Measurements from ENCODE around the gene CIB1.

The CIB1 gene

DNA sequence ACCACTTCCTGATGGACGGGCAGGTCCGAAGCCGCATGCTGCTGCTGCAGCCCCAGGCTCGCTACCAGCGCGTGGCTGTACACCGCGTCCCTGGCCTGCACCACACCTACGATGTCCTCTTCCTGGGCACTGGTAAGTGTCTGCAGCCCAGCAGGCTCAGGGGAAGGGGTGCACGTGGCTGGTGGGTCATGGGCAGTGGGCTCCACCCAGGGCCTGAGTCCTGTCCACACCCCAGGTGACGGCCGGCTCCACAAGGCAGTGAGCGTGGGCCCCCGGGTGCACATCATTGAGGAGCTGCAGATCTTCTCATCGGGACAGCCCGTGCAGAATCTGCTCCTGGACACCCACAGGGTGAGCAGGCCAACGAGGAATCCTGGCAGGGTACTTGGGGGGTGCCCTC lies 8.7 kb downstream of the CIB1 start:
- Histone ChIP-seq H3K4me1 (ENCODE audit: control insufficient read depth, insufficient read depth, low read length) (peaks cover 15% of the 10 kb centered on the region), H3K4me3 (ENCODE audit: low read length) (no peak overlapping the region), H3K9ac (ENCODE audit: low read length) (no peak overlapping the region), H3K9me3 (ENCODE audit: control insufficient read depth, low read length) (no peaks in the 10 kb centered on the region), H3K27me3 (replicated peaks; ENCODE audit: control insufficient read depth, insufficient read depth, low read length) (no peaks in the 10 kb centered on the region), H3K36me3 (ENCODE audit: control insufficient read depth, insufficient read depth, low read length, severe bottlenecking) (peaks cover 56% of the 10 kb centered on the region)
- no peak for DNase-seq (ENCODE audit: low read depth)

DNA sequence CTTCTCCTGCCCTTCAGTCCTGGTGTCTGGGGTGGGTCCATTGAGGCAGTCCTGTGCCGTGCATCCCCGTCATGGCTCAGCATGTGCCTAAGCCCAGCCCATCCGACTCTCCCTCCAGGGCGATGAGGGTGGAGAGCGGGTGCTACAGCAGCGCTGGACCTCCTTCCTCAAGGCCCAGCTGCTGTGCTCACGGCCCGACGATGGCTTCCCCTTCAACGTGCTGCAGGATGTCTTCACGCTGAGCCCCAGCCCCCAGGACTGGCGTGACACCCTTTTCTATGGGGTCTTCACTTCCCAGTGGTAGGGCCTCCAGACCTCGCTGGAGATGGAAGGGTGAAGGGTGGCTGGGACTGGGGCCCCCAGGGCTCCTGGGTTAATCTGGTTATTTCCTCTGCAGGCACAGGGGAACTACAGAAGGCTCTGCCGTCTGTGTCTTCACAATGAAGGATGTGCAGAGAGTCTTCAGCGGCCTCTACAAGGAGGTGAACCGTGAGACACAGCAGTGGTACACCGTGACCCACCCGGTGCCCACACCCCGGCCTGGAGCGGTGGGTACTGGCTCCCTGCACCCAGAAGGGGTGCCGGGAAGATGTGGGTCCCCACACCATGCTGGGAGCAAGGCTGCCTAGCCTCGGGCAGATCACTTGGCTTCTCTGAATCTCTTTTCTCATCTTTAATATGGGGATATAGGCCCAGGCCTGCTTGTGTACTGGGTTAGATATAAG lies 10.1 kb downstream of the CIB1 start:
- Histone ChIP-seq H3K27me3 (replicated peaks; ENCODE audit: control insufficient read depth, insufficient read depth, low read length) (no peaks in the 10 kb centered on the region), H3K4me1 (ENCODE audit: control insufficient read depth, insufficient read depth, low read length) (peaks cover 11% of the 10 kb centered on the region), H3K9me3 (ENCODE audit: control insufficient read depth, low read length) (no peaks in the 10 kb centered on the region), H3K4me3 (ENCODE audit: low read length) (no peak overlapping the region), H3K36me3 (ENCODE audit: control insufficient read depth, insufficient read depth, low read length, severe bottlenecking) (peaks cover 42% of the 10 kb centered on the region), H3K9ac (ENCODE audit: low read length) (no peak overlapping the region)
- DNase-seq (ENCODE audit: low read depth): no peak

DNA sequence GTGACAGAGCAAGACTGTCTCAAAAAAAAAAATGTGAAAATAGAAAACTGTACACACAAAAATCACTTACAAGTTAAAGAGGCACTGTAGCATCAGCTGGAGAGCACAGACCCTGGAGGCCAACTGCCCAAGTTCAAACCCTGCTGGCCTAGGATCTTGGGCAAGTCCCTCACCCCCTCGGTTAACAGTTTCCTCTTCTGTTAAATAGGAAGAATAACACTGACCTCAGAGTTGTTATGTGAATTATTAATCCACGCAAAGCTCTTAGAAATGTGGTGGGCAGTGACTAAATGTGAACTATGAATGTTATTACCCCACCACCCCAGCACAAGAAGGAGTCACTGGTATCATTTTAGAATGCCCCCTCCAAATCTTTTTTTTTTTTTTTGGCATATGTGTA lies 11.2 kb downstream of the CIB1 start:
- H3K27me3 ChIP-seq (replicated peaks; ENCODE audit: control insufficient read depth, insufficient read depth, low read length): no peaks in the 10 kb centered on the region
- H3K9me3 ChIP-seq (ENCODE audit: control insufficient read depth, low read length): no peaks in the 10 kb centered on the region
- peaks cover 38% of the 10 kb centered on the region for H3K36me3 ChIP-seq (ENCODE audit: control insufficient read depth, insufficient read depth, low read length, severe bottlenecking)
- DNase-seq (ENCODE audit: low read depth): no peak
- peaks cover 11% of the 10 kb centered on the region for H3K4me1 ChIP-seq (ENCODE audit: control insufficient read depth, insufficient read depth, low read length)
- no peak overlapping the region for H3K9ac ChIP-seq (ENCODE audit: low read length)
- no peak overlapping the region for H3K4me3 ChIP-seq (ENCODE audit: low read length)

GRCh38 chr15:90221246-90221900 lies 12.4 kb downstream of the CIB1 start:
- no peak overlapping the region for H3K4me3 ChIP-seq (ENCODE audit: low read length)
- H3K4me1 ChIP-seq (ENCODE audit: control insufficient read depth, insufficient read depth, low read length): peaks cover 11% of the 10 kb centered on the region
- peak; percentile 79 for DNase-seq (ENCODE audit: low read depth)
- peaks cover 39% of the 10 kb centered on the region for H3K36me3 ChIP-seq (ENCODE audit: control insufficient read depth, insufficient read depth, low read length, severe bottlenecking)
- peak overlapping the region; percentile 35 for H3K9ac ChIP-seq (ENCODE audit: low read length)
- no peaks in the 10 kb centered on the region for H3K9me3 ChIP-seq (ENCODE audit: control insufficient read depth, low read length)
- H3K27me3 ChIP-seq (replicated peaks; ENCODE audit: control insufficient read depth, insufficient read depth, low read length): no peaks in the 10 kb centered on the region

GRCh38 chr15:90219421-90220141 lies 14.2 kb downstream of the CIB1 start:
- Histone ChIP-seq H3K4me1 (ENCODE audit: control insufficient read depth, insufficient read depth, low read length) (peaks cover 11% of the 10 kb centered on the region), H3K9me3 (ENCODE audit: control insufficient read depth, low read length) (no peaks in the 10 kb centered on the region), H3K36me3 (ENCODE audit: control insufficient read depth, insufficient read depth, low read length, severe bottlenecking) (peaks cover 25% of the 10 kb centered on the region), H3K4me3 (ENCODE audit: low read length) (no peak overlapping the region), H3K27me3 (replicated peaks; ENCODE audit: control insufficient read depth, insufficient read depth, low read length) (no peaks in the 10 kb centered on the region), H3K9ac (ENCODE audit: low read length) (no peak overlapping the region)
- peak; percentile 60 for DNase-seq (ENCODE audit: low read depth)

GRCh38 chr15:90217671-90218394 lies 15.9 kb downstream of the CIB1 start:
- H3K9me3 ChIP-seq (ENCODE audit: control insufficient read depth, low read length): no peaks in the 10 kb centered on the region
- no peaks in the 10 kb centered on the region for H3K27me3 ChIP-seq (replicated peaks; ENCODE audit: control insufficient read depth, insufficient read depth, low read length)
- DNase-seq (ENCODE audit: low read depth): no peak
- H3K4me1 ChIP-seq (ENCODE audit: control insufficient read depth, insufficient read depth, low read length): peaks cover 11% of the 10 kb centered on the region
- peaks cover 10% of the 10 kb centered on the region for H3K36me3 ChIP-seq (ENCODE audit: control insufficient read depth, insufficient read depth, low read length, severe bottlenecking)
- no peak overlapping the region for H3K4me3 ChIP-seq (ENCODE audit: low read length)
- H3K9ac ChIP-seq (ENCODE audit: low read length): no peak overlapping the region

GRCh38 chr15:90214553-90215196 lies 19.1 kb downstream of the CIB1 start:
- Histone ChIP-seq H3K36me3 (ENCODE audit: control insufficient read depth, insufficient read depth, low read length, severe bottlenecking) (peaks cover 13% of the 10 kb centered on the region), H3K4me1 (ENCODE audit: control insufficient read depth, insufficient read depth, low read length) (peaks cover 7% of the 10 kb centered on the region), H3K9me3 (ENCODE audit: control insufficient read depth, low read length) (no peaks in the 10 kb centered on the region), H3K4me3 (ENCODE audit: low read length) (no peak overlapping the region), H3K9ac (ENCODE audit: low read length) (no peak overlapping the region), H3K27me3 (replicated peaks; ENCODE audit: control insufficient read depth, insufficient read depth, low read length) (no peaks in the 10 kb centered on the region)
- no peak for DNase-seq (ENCODE audit: low read depth)

DNA sequence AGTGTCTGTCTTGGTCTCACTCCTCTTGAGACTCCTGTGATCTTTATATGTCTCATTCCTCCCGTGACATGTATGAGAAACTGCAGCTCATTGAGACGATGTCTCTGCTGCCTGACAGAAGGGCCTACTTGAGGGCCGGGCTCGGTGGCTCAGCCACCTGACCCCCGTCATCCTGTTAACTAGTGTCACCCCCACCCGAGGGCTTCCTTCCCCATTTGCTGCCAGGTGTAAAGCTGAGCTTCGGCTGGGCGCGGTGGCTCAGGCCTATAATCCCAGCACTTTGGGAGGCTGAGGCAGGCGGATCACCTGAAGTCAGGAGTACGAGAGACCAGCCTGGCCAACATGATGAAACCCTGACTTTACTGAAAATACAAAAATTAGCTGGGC lies 19.9 kb downstream of the CIB1 start:
- Histone ChIP-seq H3K4me1 (ENCODE audit: control insufficient read depth, insufficient read depth, low read length) (peaks cover 7% of the 10 kb centered on the region), H3K9ac (ENCODE audit: low read length) (no peak overlapping the region), H3K36me3 (ENCODE audit: control insufficient read depth, insufficient read depth, low read length, severe bottlenecking) (peaks cover 13% of the 10 kb centered on the region), H3K4me3 (ENCODE audit: low read length) (no peak overlapping the region), H3K9me3 (ENCODE audit: control insufficient read depth, low read length) (no peaks in the 10 kb centered on the region), H3K27me3 (replicated peaks; ENCODE audit: control insufficient read depth, insufficient read depth, low read length) (no peaks in the 10 kb centered on the region)
- DNase-seq (ENCODE audit: low read depth): no peak

- Histone ChIP-seq H3K4me1 (ENCODE audit: control insufficient read depth, insufficient read depth, low read length) (peaks cover 7% of the 10 kb centered on the region), H3K36me3 (ENCODE audit: control insufficient read depth, insufficient read depth, low read length, severe bottlenecking) (peaks cover 12% of the 10 kb centered on the region), H3K9ac (ENCODE audit: low read length) (no peak overlapping the region), H3K4me3 (ENCODE audit: low read length) (no peak overlapping the region), H3K27me3 (replicated peaks; ENCODE audit: control insufficient read depth, insufficient read depth, low read length) (no peaks in the 10 kb centered on the region), H3K9me3 (ENCODE audit: control insufficient read depth, low read length) (no peaks in the 10 kb centered on the region)
- no peak for DNase-seq (ENCODE audit: low read depth)
Measured at GRCh38 chr15:90213122-90213817, 20.5 kb downstream of the CIB1 start.

DNA sequence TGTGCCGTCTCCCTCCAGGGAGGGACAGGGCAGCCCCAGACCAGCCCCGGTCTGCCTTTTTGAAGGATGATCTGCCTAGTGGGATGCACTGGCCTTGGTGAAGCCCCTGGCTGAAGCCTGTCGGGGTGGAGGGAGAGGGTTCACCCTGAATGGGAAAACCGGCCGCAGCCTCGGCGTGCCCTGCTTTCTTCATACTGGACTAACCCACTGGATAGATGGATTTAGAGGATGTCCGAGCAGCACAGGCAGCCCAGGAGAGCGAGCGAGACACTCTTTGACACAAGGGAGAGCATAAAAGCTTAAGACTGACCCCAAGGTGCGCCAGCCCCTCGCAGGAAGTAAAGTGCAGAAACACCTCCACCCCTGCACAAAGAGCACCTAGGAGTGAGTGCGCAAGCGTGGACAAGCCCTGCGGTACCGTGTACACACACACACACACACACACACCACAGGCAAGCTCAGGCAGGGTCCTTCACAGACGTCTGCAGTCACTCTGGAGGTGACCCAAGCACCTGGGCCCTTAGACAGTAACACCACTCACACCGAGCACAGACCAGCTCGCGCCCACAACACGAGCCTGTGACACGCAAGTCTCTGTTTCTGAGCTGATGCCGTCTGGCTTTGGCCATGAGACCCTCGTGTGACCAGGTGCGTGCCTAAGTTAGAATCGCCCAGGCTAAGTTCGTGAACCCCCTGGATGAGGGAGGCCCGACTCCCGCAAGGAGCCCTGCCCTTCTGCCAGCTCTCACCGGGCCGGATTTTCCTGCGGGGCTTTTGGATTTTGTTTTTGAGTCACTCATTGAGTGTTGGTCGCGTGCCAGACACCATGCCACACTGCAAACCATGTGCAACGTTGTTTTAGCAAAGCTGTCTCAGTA lies 21.3 kb downstream of the CIB1 start:
- Histone ChIP-seq H3K27me3 (replicated peaks; ENCODE audit: control insufficient read depth, insufficient read depth, low read length) (no peaks in the 10 kb centered on the region), H3K9me3 (ENCODE audit: control insufficient read depth, low read length) (no peaks in the 10 kb centered on the region), H3K9ac (ENCODE audit: low read length) (no peak overlapping the region), H3K4me1 (ENCODE audit: control insufficient read depth, insufficient read depth, low read length) (peaks cover 7% of the 10 kb centered on the region), H3K36me3 (ENCODE audit: control insufficient read depth, insufficient read depth, low read length, severe bottlenecking) (peaks cover 9% of the 10 kb centered on the region), H3K4me3 (ENCODE audit: low read length) (no peak overlapping the region)
- no peak for DNase-seq (ENCODE audit: low read depth)

All from adipocyte (in vitro differentiated cells).